ENCODE data around the gene C2.

Gene C2

DNA sequence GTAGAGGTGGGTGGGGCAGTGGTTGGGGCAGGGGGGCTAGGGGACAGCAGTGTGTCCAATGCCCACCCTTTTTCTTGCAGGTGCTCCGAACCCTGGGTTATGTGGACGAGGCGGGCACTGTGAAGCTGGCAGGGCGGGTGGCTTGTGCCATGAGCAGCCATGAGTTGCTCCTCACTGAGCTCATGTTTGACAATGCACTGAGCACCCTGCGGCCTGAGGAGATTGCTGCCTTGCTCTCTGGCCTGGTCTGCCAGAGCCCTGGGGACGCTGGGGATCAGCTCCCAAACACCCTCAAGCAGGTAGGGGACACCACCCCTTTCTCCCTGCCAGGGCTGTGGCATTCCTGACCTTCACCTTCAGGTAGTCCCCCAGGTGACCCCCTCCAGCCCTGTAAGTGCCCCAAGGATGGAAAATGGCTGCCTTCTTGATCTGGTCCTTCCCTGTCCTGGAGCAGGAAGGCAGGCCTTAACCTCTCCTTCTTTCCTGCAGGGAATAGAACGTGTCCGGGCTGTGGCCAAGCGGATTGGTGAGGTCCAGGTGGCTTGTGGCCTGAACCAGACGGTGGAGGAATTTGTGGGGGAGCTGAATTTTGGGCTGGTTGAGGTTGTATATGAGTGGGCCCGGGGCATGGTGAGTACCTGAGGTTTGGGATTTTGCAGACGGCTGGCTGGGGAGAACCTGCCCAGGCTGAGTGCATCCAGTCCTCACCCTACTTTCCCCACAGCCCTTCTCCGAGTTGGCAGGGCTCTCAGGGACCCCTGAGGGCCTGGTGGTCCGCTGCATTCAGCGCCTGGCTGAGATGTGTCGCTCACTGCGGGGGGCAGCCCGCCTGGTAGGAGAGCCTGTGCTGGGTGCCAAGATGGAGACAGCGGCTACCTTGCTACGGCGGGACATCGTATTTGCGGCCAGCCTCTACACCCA, 41.5 kb downstream of the C2 start:
- TF ChIP-seq, protein P1, sequence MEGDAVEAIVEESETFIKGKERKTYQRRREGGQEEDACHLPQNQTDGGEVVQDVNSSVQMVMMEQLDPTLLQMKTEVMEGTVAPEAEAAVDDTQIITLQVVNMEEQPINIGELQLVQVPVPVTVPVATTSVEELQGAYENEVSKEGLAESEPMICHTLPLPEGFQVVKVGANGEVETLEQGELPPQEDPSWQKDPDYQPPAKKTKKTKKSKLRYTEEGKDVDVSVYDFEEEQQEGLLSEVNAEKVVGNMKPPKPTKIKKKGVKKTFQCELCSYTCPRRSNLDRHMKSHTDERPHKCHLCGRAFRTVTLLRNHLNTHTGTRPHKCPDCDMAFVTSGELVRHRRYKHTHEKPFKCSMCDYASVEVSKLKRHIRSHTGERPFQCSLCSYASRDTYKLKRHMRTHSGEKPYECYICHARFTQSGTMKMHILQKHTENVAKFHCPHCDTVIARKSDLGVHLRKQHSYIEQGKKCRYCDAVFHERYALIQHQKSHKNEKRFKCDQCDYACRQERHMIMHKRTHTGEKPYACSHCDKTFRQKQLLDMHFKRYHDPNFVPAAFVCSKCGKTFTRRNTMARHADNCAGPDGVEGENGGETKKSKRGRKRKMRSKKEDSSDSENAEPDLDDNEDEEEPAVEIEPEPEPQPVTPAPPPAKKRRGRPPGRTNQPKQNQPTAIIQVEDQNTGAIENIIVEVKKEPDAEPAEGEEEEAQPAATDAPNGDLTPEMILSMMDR (IDR thresholded peaks at IDR 0.05; ENCODE audit: insufficient read depth, low read depth, low read length, missing control alignments), result no peak
- no peak for DNase-seq (ENCODE audit: low read depth)
- H3K4me3 ChIP-seq (ENCODE audit: low read length), result no peak overlapping the region

DNA sequence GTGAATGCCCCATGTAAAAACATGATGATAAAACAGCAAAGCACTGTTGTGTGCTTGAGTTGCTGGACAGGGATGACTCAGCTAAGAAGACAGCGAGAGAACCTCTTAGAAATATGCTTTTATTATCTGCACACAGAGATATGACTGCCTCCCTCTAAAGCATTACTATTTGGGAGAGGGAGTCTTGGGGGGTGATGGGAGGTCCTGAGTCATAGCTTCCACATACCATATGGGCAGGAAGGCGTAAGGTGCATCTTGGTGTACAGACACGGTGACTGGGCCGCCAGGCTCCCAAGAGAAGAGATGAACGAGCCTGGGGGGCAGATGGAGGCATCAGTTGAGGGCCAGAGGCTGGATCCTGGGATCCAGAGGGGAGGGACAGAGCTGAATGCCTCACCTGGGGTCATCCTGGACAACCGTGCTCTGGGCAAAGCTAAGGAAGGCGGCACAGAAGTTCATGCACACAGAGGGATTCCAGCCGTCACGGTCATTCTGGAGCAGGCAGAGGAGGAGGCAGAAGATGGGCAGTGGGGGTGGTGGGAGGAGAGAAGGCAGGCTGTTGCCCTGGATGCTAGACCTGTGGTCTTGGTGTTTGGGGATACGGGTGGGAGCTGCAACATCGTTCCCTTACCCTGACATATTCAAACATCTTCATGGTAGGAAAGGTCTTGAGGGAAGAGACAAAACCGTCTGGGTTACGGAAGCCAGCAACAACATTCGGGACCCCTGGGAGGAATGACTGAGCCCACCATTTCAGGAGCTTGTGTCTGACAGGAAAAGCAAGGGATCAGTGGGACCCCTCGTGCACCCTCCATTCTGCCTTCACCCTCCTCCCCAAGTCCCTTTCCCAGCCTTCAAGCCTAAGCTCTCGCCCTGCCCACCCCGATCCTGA, 42.4 kb downstream of the C2 start:
- DNase-seq (ENCODE audit: low read depth), result no peak
- no peak overlapping the region for H3K4me3 ChIP-seq (ENCODE audit: low read length)

DNA sequence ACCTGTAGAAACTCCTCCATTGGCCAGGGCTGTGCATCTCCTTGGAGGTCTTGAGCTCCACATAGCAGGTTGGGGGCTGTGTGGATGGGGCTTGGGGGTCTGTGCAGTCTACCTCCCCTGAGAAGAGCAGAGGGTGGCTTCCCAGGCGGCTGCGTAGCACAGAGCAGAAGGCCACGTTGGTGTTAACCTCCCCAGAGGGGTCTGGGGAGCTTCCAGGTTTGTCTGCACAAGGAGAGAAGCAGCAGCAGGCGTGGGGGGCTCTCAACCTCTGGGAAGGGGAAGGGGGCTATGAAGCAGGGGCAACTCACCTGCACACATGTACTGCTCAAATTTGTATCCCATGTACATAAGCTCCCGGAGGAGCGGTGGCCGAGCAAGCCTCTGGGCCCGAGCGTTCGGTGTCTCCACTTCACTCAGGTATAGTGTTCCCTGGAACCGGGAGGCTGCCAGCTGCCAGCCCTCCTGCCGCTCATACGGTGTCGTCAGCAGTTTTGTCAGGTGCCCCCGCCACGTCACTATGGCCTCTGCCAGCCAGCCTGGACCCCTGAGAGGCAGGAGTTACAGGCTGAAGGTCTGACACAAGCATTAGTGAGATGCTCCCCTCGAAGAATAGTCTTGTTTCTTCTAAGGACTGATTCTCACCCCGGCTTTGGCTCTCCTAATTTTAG, 43.2 kb downstream of the C2 start:
- DNase-seq (ENCODE audit: low read depth), result no peak
- TF ChIP-seq, protein P1 (IDR thresholded peaks at IDR 0.05; ENCODE audit: insufficient read depth, low read depth, low read length, missing control alignments), result no peak
- peak overlapping the region; percentile 93 for H3K4me3 ChIP-seq (ENCODE audit: low read length)

More for the DNA sequence above, 42.4 kb downstream of the C2 start:
- TF ChIP-seq, protein P1 (IDR thresholded peaks at IDR 0.05; ENCODE audit: insufficient read depth, low read depth, low read length, missing control alignments), result no peak

DNA sequence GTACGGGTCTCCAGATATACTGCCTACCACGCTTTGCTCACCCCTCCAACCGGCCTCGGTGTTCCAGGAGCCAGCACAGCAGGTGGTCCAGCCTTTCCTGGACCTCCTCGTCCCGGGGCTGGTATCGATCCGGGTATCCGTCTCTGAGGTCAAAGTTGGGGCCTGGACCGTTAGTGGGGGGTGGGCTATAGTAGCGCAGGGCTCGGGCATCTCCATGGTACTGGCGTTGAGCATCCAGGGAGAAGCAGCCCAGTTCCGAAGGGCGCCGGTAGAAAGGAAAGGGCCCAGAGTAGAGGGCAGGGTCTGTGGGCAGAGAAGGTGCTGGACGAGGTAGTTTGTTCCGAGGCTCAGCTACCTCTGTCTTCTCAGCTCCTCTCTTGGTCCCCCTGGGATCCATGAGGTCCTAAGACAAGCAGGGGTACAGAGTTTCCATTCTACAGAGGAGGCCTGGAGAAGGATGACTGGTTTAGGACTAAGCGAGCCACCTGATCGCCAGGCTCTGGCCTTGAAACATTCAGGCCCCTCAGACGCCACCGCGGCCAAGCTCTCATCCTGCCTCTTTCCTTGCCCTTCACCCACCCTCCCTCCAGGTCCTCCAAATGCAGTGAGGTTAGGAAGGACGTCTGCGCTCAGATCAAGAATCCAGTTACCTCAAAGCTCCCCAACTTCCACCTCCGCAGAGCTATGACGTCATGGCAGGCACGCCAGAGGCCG, 43.9 kb downstream of the C2 start:
- TF ChIP-seq, protein P1 (IDR thresholded peaks at IDR 0.05; ENCODE audit: insufficient read depth, low read depth, low read length, missing control alignments), result no peak
- DNase-seq (ENCODE audit: low read depth), result no peak
- peak overlapping the region; percentile 93 for H3K4me3 ChIP-seq (ENCODE audit: low read length)

DNA sequence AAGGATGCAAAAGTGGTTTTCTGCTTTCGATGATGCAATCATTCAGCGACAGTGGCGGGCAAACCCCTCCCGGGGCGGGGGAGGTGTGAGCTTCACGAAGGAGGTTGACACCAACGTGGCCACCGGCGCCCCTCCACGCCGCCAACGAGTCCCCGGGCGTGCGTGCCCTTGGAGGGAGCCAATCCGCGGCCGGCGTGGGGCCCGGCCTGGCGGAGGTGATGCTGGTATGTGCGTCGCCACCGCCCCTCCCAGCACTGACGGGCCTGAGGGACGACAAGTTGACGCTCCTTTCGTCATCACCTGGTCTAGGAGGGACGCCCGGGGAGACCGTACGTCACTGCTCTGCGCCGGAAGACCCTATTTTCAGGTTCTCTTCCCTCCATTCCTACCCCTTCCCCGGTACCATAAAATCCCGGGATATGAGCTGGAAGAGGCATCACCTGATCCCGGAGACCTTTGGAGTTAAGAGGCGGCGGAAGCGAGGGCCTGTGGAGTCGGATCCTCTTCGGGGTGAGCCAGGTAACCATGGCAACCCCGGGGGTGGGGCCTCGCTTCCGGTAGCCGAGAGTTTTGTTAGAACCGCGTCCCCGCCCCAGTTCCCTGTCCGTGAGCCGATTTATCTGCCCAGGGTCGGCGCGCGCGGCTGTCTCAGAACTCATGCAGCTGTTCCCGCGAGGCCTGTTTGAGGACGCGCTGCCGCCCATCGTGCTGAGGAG, 44.6 kb downstream of the C2 start, which contains the start of gene DXO:
Gene DXO, minus strand, starts transcription at position 146 of the 716 bp plus-strand sequence. CDS start 463 bp downstream, outside the sequence.
- TF ChIP-seq, protein P1 (IDR thresholded peaks at IDR 0.05; ENCODE audit: insufficient read depth, low read depth, low read length, missing control alignments), result no peak
- DNase-seq (ENCODE audit: low read depth), result peak; percentile 99
- peak within 1 kb of the TSS; percentile 93 for H3K4me3 ChIP-seq (ENCODE audit: low read length)
